Fibroblast of villous mesenchyme (primary cell): Measurements from ENCODE around the gene METTL25. TPM values are rescaled to one million over a fixed set of nuclear protein-coding genes. Genes with fewer than 3 reads are reported as not detected.

Experiments used
- DNase-seq: peaks from one replicate; pipeline ENCODE4 v3.0.0-alpha.2; 2010; ENCODE audit warnings: low read depth
- H3K4me3 ChIP-seq: 2 replicates; pipeline ENCODE4 v1.5.1; 2011; ENCODE audit warnings: low read depth, mild to moderate bottlenecking, low read length
- total RNA-seq: library from RNA; depleted of rRNA; stranded (reverse); fragments of >200 nt; gene quantifications from 2 replicates; pipeline ENCODE4 v1.2.3, GENCODE V29; 2012
- TF ChIP-seq, protein P1 (sequence below): IDR thresholded peaks from 2 replicates; pipeline ENCODE4 v1.5.1; 2012; ENCODE audit warnings: low read depth, mild to moderate bottlenecking, low read length; ENCODE audit not compliant: insufficient read depth

Gene METTL25
- total RNA-seq, 1 donor = 13.8 TPM

DNA sequence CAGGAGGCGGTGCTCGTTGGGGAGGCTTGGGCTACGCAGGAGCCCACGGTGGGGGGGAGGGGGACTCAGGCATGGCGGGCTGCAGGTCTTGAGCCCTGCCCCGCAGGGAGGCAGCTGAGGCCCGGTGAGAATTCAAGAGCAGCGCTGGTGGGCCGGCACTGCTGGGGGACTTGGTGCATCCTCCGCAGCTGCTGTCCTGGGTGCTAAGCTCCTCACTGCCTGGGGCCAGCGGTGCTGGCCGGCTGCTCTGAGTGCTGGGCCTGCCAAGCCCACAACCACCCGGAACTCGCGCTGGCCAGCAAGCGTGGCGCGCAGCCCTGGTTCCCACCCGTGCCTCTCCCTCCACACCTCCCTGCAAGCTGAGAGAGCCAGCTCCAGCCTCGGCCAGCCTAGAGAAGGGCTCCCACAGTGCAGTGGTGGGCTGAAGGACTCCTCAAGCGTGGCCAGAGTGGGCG lies 3.2 kb downstream of the METTL25 start:
- DNase-seq = no peak
- TF ChIP-seq, protein P1, sequence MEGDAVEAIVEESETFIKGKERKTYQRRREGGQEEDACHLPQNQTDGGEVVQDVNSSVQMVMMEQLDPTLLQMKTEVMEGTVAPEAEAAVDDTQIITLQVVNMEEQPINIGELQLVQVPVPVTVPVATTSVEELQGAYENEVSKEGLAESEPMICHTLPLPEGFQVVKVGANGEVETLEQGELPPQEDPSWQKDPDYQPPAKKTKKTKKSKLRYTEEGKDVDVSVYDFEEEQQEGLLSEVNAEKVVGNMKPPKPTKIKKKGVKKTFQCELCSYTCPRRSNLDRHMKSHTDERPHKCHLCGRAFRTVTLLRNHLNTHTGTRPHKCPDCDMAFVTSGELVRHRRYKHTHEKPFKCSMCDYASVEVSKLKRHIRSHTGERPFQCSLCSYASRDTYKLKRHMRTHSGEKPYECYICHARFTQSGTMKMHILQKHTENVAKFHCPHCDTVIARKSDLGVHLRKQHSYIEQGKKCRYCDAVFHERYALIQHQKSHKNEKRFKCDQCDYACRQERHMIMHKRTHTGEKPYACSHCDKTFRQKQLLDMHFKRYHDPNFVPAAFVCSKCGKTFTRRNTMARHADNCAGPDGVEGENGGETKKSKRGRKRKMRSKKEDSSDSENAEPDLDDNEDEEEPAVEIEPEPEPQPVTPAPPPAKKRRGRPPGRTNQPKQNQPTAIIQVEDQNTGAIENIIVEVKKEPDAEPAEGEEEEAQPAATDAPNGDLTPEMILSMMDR = no peak

DNA sequence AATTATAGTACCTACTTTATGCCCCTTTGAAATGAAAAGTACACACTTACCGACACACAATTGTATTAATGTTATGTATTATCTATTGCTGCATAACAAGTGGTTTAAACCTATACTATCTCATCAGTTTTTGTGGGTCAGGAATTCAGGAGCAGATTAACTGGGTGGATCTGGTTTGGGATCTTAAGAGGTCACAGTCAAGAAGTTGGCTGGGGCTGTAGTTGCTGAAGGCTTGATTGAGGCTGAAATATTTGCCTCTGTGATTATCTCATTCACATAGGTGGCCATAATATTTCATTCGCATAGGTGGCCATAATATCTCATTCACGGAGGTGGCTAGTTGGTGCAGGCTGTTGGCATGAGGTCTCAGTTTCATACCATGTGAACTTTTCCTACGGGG lies 5.7 kb downstream of the METTL25 start:
- no peak overlapping the region for H3K4me3 ChIP-seq
- TF ChIP-seq, protein P1 = no peak
- DNase-seq = no peak

More for the DNA sequence above, 3.2 kb downstream of the METTL25 start:
- no peak overlapping the region for H3K4me3 ChIP-seq

DNA sequence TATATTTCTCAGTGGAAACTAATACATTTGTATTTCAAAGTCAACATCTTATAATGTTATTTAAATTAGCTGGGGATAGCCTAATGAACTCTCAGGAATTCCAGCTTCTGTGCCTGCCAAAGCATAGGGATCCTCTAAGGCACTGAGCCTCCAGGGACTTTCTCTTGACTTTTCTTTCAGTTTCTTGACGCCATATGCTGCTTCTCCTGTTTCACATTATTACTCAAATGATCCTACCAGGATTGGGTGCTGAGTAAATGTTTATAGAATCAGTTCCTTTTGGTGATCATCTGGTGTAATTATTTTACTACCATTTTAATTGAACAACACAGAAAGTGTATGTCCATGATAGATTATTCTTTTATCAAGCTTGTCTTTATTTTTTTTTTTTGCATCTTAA lies 7.9 kb downstream of the METTL25 start:
- no peak overlapping the region for H3K4me3 ChIP-seq
- peak; percentile 16 for DNase-seq

DNA sequence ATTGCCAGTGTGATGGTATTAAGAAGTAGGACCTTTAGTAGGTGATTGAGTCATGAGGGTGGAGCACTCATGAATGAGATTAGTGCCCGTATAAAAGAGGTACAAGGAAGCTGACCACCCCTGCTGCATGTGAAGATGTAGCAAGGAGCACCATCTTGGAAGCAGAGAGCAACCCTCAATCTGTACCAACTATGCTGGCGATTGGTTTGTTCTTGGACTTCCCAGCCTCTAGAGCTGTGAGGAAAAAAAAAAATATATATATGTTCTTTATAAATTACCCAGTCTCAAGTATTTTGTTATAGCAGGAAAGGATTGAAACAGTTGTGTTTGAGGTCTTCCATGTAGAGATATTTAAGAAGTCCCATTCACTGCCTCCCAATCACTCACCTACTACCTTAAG lies 16.9 kb downstream of the METTL25 start:
- TF ChIP-seq, protein P1 = no peak
- no peak for DNase-seq
- H3K4me3 ChIP-seq = no peak overlapping the region

More for the DNA sequence above, 7.9 kb downstream of the METTL25 start:
- TF ChIP-seq, protein P1 = no peak

DNA sequence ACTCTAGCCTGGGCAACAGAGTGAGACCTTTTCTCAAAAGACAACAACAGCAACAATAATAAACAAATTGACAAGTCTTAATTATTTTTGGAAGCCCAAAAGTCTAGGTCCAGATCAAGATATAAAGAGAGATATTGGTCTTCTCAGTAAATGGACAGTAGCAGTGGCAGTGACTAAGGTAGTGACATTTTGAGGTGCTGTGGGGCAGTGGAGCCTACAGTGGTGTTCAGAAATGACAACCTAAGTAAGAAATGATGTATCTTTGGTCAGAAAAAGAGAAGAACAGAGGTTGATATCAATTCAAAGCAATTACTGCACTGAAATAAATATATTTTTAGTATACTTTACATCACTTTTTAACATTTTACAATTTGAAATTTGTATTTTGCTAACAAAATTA lies 20.7 kb downstream of the METTL25 start:
- TF ChIP-seq, protein P1 = no peak
- no peak for DNase-seq
- H3K4me3 ChIP-seq = no peak overlapping the region

DNA sequence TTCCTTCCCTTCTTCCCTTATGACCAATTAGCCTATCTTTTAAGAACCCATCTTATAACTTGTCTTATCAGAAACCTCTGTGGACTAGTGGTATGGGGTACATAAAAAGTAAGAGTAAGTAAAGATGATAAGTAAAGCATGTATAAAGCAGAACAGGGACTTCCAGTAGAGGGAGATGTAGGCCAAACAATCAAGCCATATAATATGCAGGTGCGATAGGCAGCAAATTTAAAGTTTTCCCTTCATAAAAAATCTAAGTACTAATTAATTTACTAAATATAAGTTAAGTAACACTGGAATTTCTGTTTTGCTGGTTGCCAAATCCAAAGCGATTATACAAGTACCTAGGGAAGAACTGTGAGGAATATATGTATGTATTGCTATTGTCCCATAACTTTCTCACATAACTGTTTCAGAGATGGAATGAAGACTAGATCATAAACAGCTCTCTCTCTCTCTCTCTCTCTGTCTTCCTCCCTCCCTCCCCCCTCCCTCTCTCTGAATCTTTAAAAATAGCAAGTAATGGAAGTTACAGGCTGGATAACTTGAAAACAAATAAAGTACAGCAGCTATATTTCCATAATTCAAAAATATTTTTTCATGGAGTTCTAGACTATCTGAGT lies 25.7 kb downstream of the METTL25 start:
- no peak overlapping the region for H3K4me3 ChIP-seq
- TF ChIP-seq, protein P1 = peak; percentile 41
- peak; percentile 28 for DNase-seq

DNA sequence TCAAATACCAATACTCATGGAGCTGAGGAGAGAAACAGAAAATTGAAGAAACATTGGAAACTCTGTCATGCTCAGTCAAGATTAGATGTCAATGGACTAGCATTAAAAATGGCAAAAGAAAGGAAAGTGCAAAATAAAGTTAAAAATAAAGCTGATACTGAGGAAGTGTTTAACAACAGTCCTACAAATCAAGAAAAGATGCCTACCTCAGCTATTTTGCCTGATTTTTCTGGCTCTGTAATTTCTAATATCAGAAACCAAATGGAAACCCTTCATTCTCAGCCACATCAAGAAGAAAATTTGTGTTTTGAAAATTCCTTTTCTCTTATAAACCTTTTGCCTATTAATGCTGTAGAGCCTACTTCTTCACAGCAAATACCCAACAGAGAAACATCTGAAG lies 40.5 kb downstream of the METTL25 start:
- DNase-seq = no peak
- TF ChIP-seq, protein P1 = no peak
- no peak overlapping the region for H3K4me3 ChIP-seq
